ENCODE data around the gene ABI3BP.

The ABI3BP gene

GRCh38 chr3:100720426-100720825 lies 272.8 kb downstream of the ABI3BP start:
- no peak for DNase-seq (ENCODE audit: low read depth)
- no peak overlapping the region for H3K4me3 ChIP-seq (ENCODE audit: low read depth, low read length)

GRCh38 chr3:100719136-100719535 lies 274.1 kb downstream of the ABI3BP start:
- no peak for DNase-seq (ENCODE audit: low read depth)
- TF ChIP-seq CTCF (IDR thresholded peaks at IDR 0.05; ENCODE audit: low read depth, low read length, missing control alignments): no peak
- H3K4me3 ChIP-seq (ENCODE audit: low read depth, low read length): no peak overlapping the region

More at GRCh38 chr3:100720426-100720825, 272.8 kb downstream of the ABI3BP start:
- TF ChIP-seq CTCF (IDR thresholded peaks at IDR 0.05; ENCODE audit: low read depth, low read length, missing control alignments): no peak

GRCh38 chr3:100717637-100718487 lies 275.4 kb downstream of the ABI3BP start:
- no peak for TF ChIP-seq CTCF (IDR thresholded peaks at IDR 0.05; ENCODE audit: low read depth, low read length, missing control alignments)
- no peak overlapping the region for H3K4me3 ChIP-seq (ENCODE audit: low read depth, low read length)
- no peak for DNase-seq (ENCODE audit: low read depth)

- H3K4me3 ChIP-seq (ENCODE audit: low read depth, low read length): no peak overlapping the region
- DNase-seq (ENCODE audit: low read depth): no peak
- TF ChIP-seq CTCF (IDR thresholded peaks at IDR 0.05; ENCODE audit: low read depth, low read length, missing control alignments): no peak
Observed at GRCh38 chr3:100717063-100717462, 276.2 kb downstream of the ABI3BP start.

- no peak for TF ChIP-seq CTCF (IDR thresholded peaks at IDR 0.05; ENCODE audit: low read depth, low read length, missing control alignments)
- DNase-seq (ENCODE audit: low read depth): no peak
- H3K4me3 ChIP-seq (ENCODE audit: low read depth, low read length): no peak overlapping the region
Observed at GRCh38 chr3:100715176-100715575, 278.0 kb downstream of the ABI3BP start.

GRCh38 chr3:100710261-100710968 lies 282.8 kb downstream of the ABI3BP start:
- DNase-seq (ENCODE audit: low read depth): peak; percentile 59
- peak; percentile 48 for TF ChIP-seq CTCF (IDR thresholded peaks at IDR 0.05; ENCODE audit: low read depth, low read length, missing control alignments)
- peak overlapping the region; percentile 79 for H3K4me3 ChIP-seq (ENCODE audit: low read depth, low read length)

All from GM12864 (cell line).